Measurements from ENCODE around the gene YJEFN3. TPM values are rescaled to one million over a fixed set of nuclear protein-coding genes. Genes with fewer than 3 reads are reported as not detected.

Gene YJEFN3
- total RNA-seq, 2 donors from 2014 or later, result 0.85 to 1.5 TPM

GRCh38 chr19:19490214-19490968 lies 38.3 kb upstream of the YJEFN3 start:
- DNase-seq (ENCODE audit: low spot score), result peak; percentile 88
- peak; percentile 76 to 90 for TF ChIP-seq CTCF (IDR thresholded peaks at IDR 0.05)
- Histone ChIP-seq H3K27ac (peak overlapping the region; percentile 62 to 69), H3K27me3 (no peaks in the 10 kb centered on the region), H3K9me3 (no peaks in the 10 kb centered on the region), H3K4me1 (peaks cover 0 to 46% of the 10 kb centered on the region in 2 donors), H3K36me3 (peaks cover 24% of the 10 kb centered on the region), H3K4me3 (no peak overlapping the region)

- no peak overlapping the region for H3K4me3 ChIP-seq
- H3K27ac ChIP-seq, result no peak overlapping the region
- DNase-seq (ENCODE audit: low spot score), result no peak
- peaks cover 33% of the 10 kb centered on the region for H3K36me3 ChIP-seq
- TF ChIP-seq CTCF (IDR thresholded peaks at IDR 0.05), result no peak
- no peaks in the 10 kb centered on the region for H3K9me3 ChIP-seq
- peaks cover 0 to 38% of the 10 kb centered on the region in 2 donors for H3K4me1 ChIP-seq
- no peaks in the 10 kb centered on the region for H3K27me3 ChIP-seq
Measured at GRCh38 chr19:19491321-19492025, 37.2 kb upstream of the YJEFN3 start.

GRCh38 chr19:19492026-19492610 lies 36.6 kb upstream of the YJEFN3 start:
- no peak for TF ChIP-seq CTCF (IDR thresholded peaks at IDR 0.05)
- Histone ChIP-seq H3K4me3 (no peak overlapping the region), H3K27ac (no peak overlapping the region), H3K36me3 (peaks cover 38% of the 10 kb centered on the region), H3K27me3 (no peaks in the 10 kb centered on the region), H3K9me3 (no peaks in the 10 kb centered on the region), H3K4me1 (peaks cover 0 to 36% of the 10 kb centered on the region in 2 donors)
- DNase-seq (ENCODE audit: low spot score), result no peak

GRCh38 chr19:19493841-19494546 lies 34.7 kb upstream of the YJEFN3 start:
- Histone ChIP-seq H3K4me3 (no peak overlapping the region), H3K9me3 (no peaks in the 10 kb centered on the region), H3K27ac (no peak overlapping the region), H3K4me1 (peaks cover 0 to 17% of the 10 kb centered on the region in 2 donors), H3K36me3 (peaks cover 57% of the 10 kb centered on the region), H3K27me3 (no peaks in the 10 kb centered on the region)
- TF ChIP-seq CTCF (IDR thresholded peaks at IDR 0.05), result no peak
- DNase-seq (ENCODE audit: low spot score), result no peak

DNA sequence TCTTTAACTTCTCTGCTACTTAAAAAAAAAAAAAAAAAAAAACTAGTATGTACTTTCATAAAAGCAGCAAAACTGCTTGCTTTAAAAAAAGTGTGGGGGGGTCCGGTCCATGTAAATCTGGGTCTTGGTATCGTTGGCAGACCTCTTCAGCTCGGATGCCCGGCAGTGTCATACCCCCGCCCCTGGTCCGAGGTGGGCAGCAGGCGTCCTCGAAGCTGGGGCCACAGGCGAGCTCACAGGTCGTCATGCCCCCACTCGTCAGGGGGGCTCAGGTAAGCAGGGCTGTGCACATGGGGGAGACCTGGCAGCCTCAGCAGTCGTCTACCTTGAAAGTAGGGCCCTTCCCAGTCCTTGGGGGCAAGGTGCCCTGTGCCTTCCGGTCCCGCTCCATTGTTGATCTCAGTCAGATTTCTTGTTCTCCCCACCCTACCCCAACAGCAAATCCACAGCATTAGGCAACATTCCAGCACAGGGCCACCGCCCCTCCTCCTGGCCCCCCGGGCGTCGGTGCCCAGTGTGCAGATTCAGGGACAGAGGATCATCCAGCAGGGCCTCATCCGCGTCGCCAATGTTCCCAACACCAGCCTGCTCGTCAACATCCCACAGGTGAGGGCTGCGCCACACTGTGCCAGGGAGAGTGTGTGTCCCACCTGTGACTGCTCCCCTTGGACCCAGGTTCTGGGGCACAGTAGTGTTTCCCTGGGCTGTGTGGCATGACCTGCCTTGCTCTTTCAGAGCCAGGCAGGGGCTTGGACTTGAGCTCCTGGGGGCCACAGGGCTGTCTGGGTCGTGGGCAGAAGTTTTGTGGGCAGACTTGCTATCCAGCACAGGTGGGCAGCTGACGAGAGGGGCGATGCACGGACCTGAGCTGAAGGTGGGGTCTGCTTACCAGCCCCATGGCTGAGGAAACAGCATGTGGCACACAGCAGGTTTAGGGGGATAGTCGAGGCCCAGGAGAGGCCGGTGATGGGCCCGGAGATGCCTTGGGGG lies 32.8 kb upstream of the YJEFN3 start:
- peaks cover 76% of the 10 kb centered on the region for H3K36me3 ChIP-seq
- no peaks in the 10 kb centered on the region for H3K4me1 ChIP-seq
- no peaks in the 10 kb centered on the region for H3K9me3 ChIP-seq
- no peaks in the 10 kb centered on the region for H3K27me3 ChIP-seq
- H3K27ac ChIP-seq, result no peak overlapping the region
- no peak for TF ChIP-seq CTCF (IDR thresholded peaks at IDR 0.05)
- H3K4me3 ChIP-seq, result no peak overlapping the region
- no peak for DNase-seq (ENCODE audit: low spot score)
